WERI-Rb-1 (cell line): ENCODE results near the gene CFAP299.

Experiments used
- DNase-seq: peaks from one replicate; pipeline ENCODE4 v3.0.0-alpha.2; 2020
- H3K27ac ChIP-seq: fragments of 250-450 bp; sonication (Bioruptor Pico); 2 replicates; pipeline ENCODE4 v1.5.1; 2020; ENCODE audit warnings: mild to moderate bottlenecking, moderate library complexity
- H3K27me3 ChIP-seq: fragments of 250-450 bp; sonication (Bioruptor Pico); 2 replicates; pipeline ENCODE4 v1.5.1; 2021; ENCODE audit warnings: mild to moderate bottlenecking, low read depth, moderate library complexity; ENCODE audit not compliant: insufficient read depth, severe bottlenecking
- H3K36me3 ChIP-seq: fragments of 250-450 bp; sonication (Bioruptor Pico); 2 replicates; pipeline ENCODE4 v1.5.1; 2020; ENCODE audit warnings: mild to moderate bottlenecking, moderate library complexity
- H3K4me3 ChIP-seq: 2 replicates; pipeline ENCODE4 v1.5.1; 2011; ENCODE audit warnings: low read depth, mild to moderate bottlenecking, control low read depth, low read length
- H3K9me3 ChIP-seq: fragments of 250-450 bp; sonication (Bioruptor Pico); 2 replicates; pipeline ENCODE4 v1.5.1; 2021; ENCODE audit warnings: mild to moderate bottlenecking, moderate library complexity; ENCODE audit not compliant: severe bottlenecking
- CTCF ChIP-seq: IDR thresholded peaks from 2 replicates; pipeline ENCODE4 v1.5.1; 2011; ENCODE audit warnings: low read depth, mild to moderate bottlenecking, control low read depth, inconsistent platforms, low read length

The CFAP299 gene

GRCh38 chr4:80529026-80529425, 193.5 kb downstream of the CFAP299 start:
- Histone ChIP-seq H3K9me3 (no peaks in the 10 kb centered on the region), H3K36me3 (no peaks in the 10 kb centered on the region), H3K4me3 (no peak overlapping the region), H3K27me3 (no peaks in the 10 kb centered on the region), H3K27ac (no peak overlapping the region)
- DNase-seq: no peak
- no peak for TF ChIP-seq CTCF

GRCh38 chr4:80532674-80533333, 197.3 kb downstream of the CFAP299 start:
- Histone ChIP-seq H3K4me3 (no peak overlapping the region), H3K27ac (no peak overlapping the region), H3K36me3 (no peaks in the 10 kb centered on the region), H3K9me3 (no peaks in the 10 kb centered on the region), H3K27me3 (no peaks in the 10 kb centered on the region)
- no peak for TF ChIP-seq CTCF
- no peak for DNase-seq

GRCh38 chr4:80535551-80535950, 200.0 kb downstream of the CFAP299 start:
- no peaks in the 10 kb centered on the region for H3K36me3 ChIP-seq
- H3K4me3 ChIP-seq: no peak overlapping the region
- DNase-seq: no peak
- H3K27ac ChIP-seq: no peak overlapping the region
- H3K9me3 ChIP-seq: no peaks in the 10 kb centered on the region
- no peaks in the 10 kb centered on the region for H3K27me3 ChIP-seq
- TF ChIP-seq CTCF: no peak

- no peak overlapping the region for H3K27ac ChIP-seq
- TF ChIP-seq CTCF: no peak
- H3K36me3 ChIP-seq: no peaks in the 10 kb centered on the region
- no peak for DNase-seq
- H3K4me3 ChIP-seq: no peak overlapping the region
- H3K27me3 ChIP-seq: peaks cover 2% of the 10 kb centered on the region
- H3K9me3 ChIP-seq: no peaks in the 10 kb centered on the region
Measured at GRCh38 chr4:80538276-80538926, 202.9 kb downstream of the CFAP299 start.

GRCh38 chr4:80539190-80539589, 203.7 kb downstream of the CFAP299 start:
- Histone ChIP-seq H3K27ac (no peak overlapping the region), H3K9me3 (no peaks in the 10 kb centered on the region), H3K36me3 (no peaks in the 10 kb centered on the region), H3K27me3 (peaks cover 2% of the 10 kb centered on the region), H3K4me3 (no peak overlapping the region)
- no peak for DNase-seq
- no peak for TF ChIP-seq CTCF

- Histone ChIP-seq H3K4me3 (no peak overlapping the region), H3K27me3 (peaks cover 2% of the 10 kb centered on the region), H3K27ac (no peak overlapping the region), H3K9me3 (no peaks in the 10 kb centered on the region), H3K36me3 (no peaks in the 10 kb centered on the region)
- no peak for DNase-seq
- TF ChIP-seq CTCF: no peak
Measured at GRCh38 chr4:80540349-80540748, 204.8 kb downstream of the CFAP299 start.
